WTC11 (cell line): ENCODE measurements around the gene CHST14. TPM values are rescaled to one million over a fixed set of nuclear protein-coding genes. Genes with fewer than 3 reads are reported as not detected.
A peak's percentile ranks its signal among the peaks of the same experiment; 100 is the strongest.

Experiments
- ATAC-seq: fragments of 200-7000 bp; cut with Tn5 transposase; 2 replicates; pipeline ENCODE4 v1.10.0; 2021; ENCODE audit warnings: mild to moderate bottlenecking, moderate library complexity
- CTCF ChIA-PET: fragments of 300-600 bp; sonication (Branson Sonifier 250); formaldehyde crosslinking; loops from one replicate; lab custom pipeline; 2021; ENCODE audit warnings: antibody characterized with exemption; lab: Charles Lee
- POLR2A ChIA-PET: fragments of 350-600 bp; sonication (Branson Sonifier 250); formaldehyde crosslinking; loops from one replicate; lab custom pipeline; 2021; ENCODE audit warnings: antibody characterized with exemption; lab: Charles Lee
- DNase-seq: peaks from one replicate; pipeline ENCODE4 v3.0.0; 2021; ENCODE audit warnings: low spot score
- H3K27ac Mint-ChIP-seq: 2 replicates; pipeline ENCODE4 v1.8.0; 2021; ENCODE audit warnings: mixed read lengths
- H3K27me3 Mint-ChIP-seq: 2 replicates; pipeline ENCODE4 v1.8.0; 2021; ENCODE audit warnings: low read depth, mild to moderate bottlenecking, moderate library complexity, mixed read lengths
- H3K36me3 Mint-ChIP-seq: 2 replicates; pipeline ENCODE4 v1.8.0; 2021; ENCODE audit warnings: mixed read lengths
- H3K4me1 Mint-ChIP-seq: 2 replicates; pipeline ENCODE4 v1.8.0; 2022; ENCODE audit warnings: mixed read lengths
- H3K4me3 Mint-ChIP-seq: 2 replicates; pipeline ENCODE4 v1.8.0; 2021; ENCODE audit warnings: mild to moderate bottlenecking, moderate library complexity, mixed read lengths
- H3K9me3 Mint-ChIP-seq: 2 replicates; pipeline ENCODE4 v1.8.0; 2021; ENCODE audit warnings: mixed read lengths
- ARID4B ChIP-seq: sonication (generic); formaldehyde crosslinking; IDR thresholded peaks from 2 replicates; pipeline ENCODE4 v1.8.0; 2023; ENCODE audit warnings: missing genetic modification reagents, mild to moderate bottlenecking, borderline replicate concordance
- E2F1 ChIP-seq: sonication (generic); formaldehyde crosslinking; IDR thresholded peaks from 2 replicates; pipeline ENCODE4 v1.8.0; 2022; ENCODE audit warnings: mild to moderate bottlenecking, missing genetic modification reagents
- ELF4 ChIP-seq: sonication (generic); formaldehyde crosslinking; IDR thresholded peaks from 2 replicates; pipeline ENCODE4 v1.8.1; 2022; ENCODE audit warnings: low read depth, mild to moderate bottlenecking, moderate library complexity, missing genetic modification reagents
- ESRRA ChIP-seq: sonication (generic); formaldehyde crosslinking; IDR thresholded peaks from 2 replicates; pipeline ENCODE4 v1.8.1; 2022; ENCODE audit warnings: mild to moderate bottlenecking, missing genetic modification reagents, borderline replicate concordance
- FOXP1 ChIP-seq: sonication (generic); formaldehyde crosslinking; IDR thresholded peaks from 2 replicates; pipeline ENCODE4 v1.8.0; 2022; ENCODE audit warnings: missing genetic modification reagents, mild to moderate bottlenecking, moderate library complexity, borderline replicate concordance
- JAZF1 ChIP-seq: fragments of 250-450 bp; sonication (Bioruptor Pico); IDR thresholded peaks from 2 replicates; pipeline ENCODE4 v1.9.0; 2021; ENCODE audit warnings: moderate library complexity, mild to moderate bottlenecking, inconsistent platforms
- MAX ChIP-seq: sonication (generic); formaldehyde crosslinking; IDR thresholded peaks from 2 replicates; pipeline ENCODE4 v1.8.0; 2022; ENCODE audit warnings: mild to moderate bottlenecking, missing genetic modification reagents
- MYBL2 ChIP-seq: sonication (generic); formaldehyde crosslinking; IDR thresholded peaks from 2 replicates; pipeline ENCODE4 v1.8.1; 2023; ENCODE audit warnings: mild to moderate bottlenecking, moderate library complexity, missing genetic modification reagents
- NFATC4 ChIP-seq: fragments of 250-450 bp; sonication (Bioruptor Pico); IDR thresholded peaks from 2 replicates; pipeline ENCODE4 v1.9.0; 2021; ENCODE audit warnings: mild to moderate bottlenecking
- NFE2L1 ChIP-seq: sonication (generic); formaldehyde crosslinking; IDR thresholded peaks from 2 replicates; pipeline ENCODE4 v1.8.1; 2023; ENCODE audit warnings: missing genetic modification reagents
- NR2C2 ChIP-seq: sonication (generic); formaldehyde crosslinking; IDR thresholded peaks from 2 replicates; pipeline ENCODE4 v1.8.0; 2022; ENCODE audit warnings: mild to moderate bottlenecking, missing genetic modification reagents
- NR3C1 ChIP-seq: sonication (generic); formaldehyde crosslinking; conservative IDR thresholded peaks from 2 replicates; pipeline ENCODE4 v1.8.1; 2023; ENCODE audit warnings: low read depth, mild to moderate bottlenecking, missing genetic modification reagents
- PRDM15 ChIP-seq: sonication (generic); formaldehyde crosslinking; IDR thresholded peaks from 2 replicates; pipeline ENCODE4 v1.8.0; 2022; ENCODE audit warnings: missing genetic modification reagents
- PRRX2 ChIP-seq: fragments of 250-450 bp; sonication (Bioruptor Pico); IDR thresholded peaks from 2 replicates; pipeline ENCODE4 v1.8.0; 2021; ENCODE audit warnings: mild to moderate bottlenecking
- RORB ChIP-seq: fragments of 250-450 bp; sonication (Bioruptor Pico); IDR thresholded peaks from 2 replicates; pipeline ENCODE4 v1.9.0; 2021; ENCODE audit warnings: mild to moderate bottlenecking
- SMAD4 ChIP-seq: sonication (generic); formaldehyde crosslinking; IDR thresholded peaks from 2 replicates; pipeline ENCODE4 v1.8.0; 2022; ENCODE audit warnings: mild to moderate bottlenecking, missing genetic modification reagents
- SOX15 ChIP-seq: fragments of 250-450 bp; sonication (Bioruptor Pico); IDR thresholded peaks from 2 replicates; pipeline ENCODE4 v1.9.0; 2021; ENCODE audit warnings: mild to moderate bottlenecking
- ZMAT4 ChIP-seq: fragments of 250-450 bp; sonication (Bioruptor Pico); IDR thresholded peaks from 2 replicates; pipeline ENCODE4 v1.9.0; 2021; ENCODE audit warnings: mild to moderate bottlenecking
- ZNF232 ChIP-seq: sonication (generic); formaldehyde crosslinking; IDR thresholded peaks from 2 replicates; pipeline ENCODE4 v1.8.0; 2022; ENCODE audit warnings: mild to moderate bottlenecking, missing genetic modification reagents
- ZNF263 ChIP-seq: sonication (generic); formaldehyde crosslinking; IDR thresholded peaks from 2 replicates; pipeline ENCODE4 v1.8.1; 2022; ENCODE audit warnings: low read depth, mild to moderate bottlenecking, moderate library complexity, missing genetic modification reagents
- ZNF425 ChIP-seq: fragments of 250-450 bp; sonication (Bioruptor Pico); conservative IDR thresholded peaks from 2 replicates; pipeline ENCODE4 v1.9.0; 2021; ENCODE audit warnings: mild to moderate bottlenecking
- total RNA-seq: library from RNA; stranded (reverse); gene quantifications from 3 replicates; pipeline ENCODE4 v1.2.3, GENCODE V29; 2021

CHST14 gene
- total RNA-seq, 1 experiment from 2014 or later = 21.3 TPM

GRCh38 chr15:40437752-40438687, 32.8 kb upstream of the CHST14 start:
- peak; percentile 42 for DNase-seq
- ChIA-PET POLR2A (interaction anchor here (1.5 kb wide), 1 partner anchor 32 kb away, joined by 7 read pairs; the partner anchor contains the start of gene IVD), CTCF (interaction anchor here (0.5 to 2.6 kb wide), 7 partner anchors 16 to 327 kb away, joined by 3 to 12 read pairs (median 4); partner anchors contain the start of gene RPUSD2)
- 0 out of 2 replicates have a peak, but pooled peaks cover 3% of the 10 kb centered on the region for H3K36me3 Mint-ChIP-seq
- H3K4me1 Mint-ChIP-seq = peaks cover 44% of the 10 kb centered on the region
- TF ChIP-seq PRDM15 (no peak), ZNF425 (CRISPR knock-in tag) (no peak), NFATC4 (CRISPR knock-in tag) (no peak), MAX (CRISPR knock-in tag) (peak; percentile 44; the same call in 1 of the 2 replicates), ELF4 (CRISPR knock-in tag) (no peak)
- peak overlapping the region; percentile 57 for H3K27ac Mint-ChIP-seq
- no peaks in the 10 kb centered on the region for H3K9me3 Mint-ChIP-seq
- ATAC-seq = no peak
- peak overlapping the region; percentile 90 for H3K4me3 Mint-ChIP-seq
- peaks cover 29% of the 10 kb centered on the region for H3K27me3 Mint-ChIP-seq

- CTCF ChIA-PET = interaction anchor here (0.5 to 2.6 kb wide), 4 partner anchors 17 to 280 kb away, joined by 3 to 12 read pairs (median 8); no protein-coding TSS in a partner anchor
- H3K9me3 Mint-ChIP-seq = no peaks in the 10 kb centered on the region
- no peak overlapping the region for H3K27ac Mint-ChIP-seq
- DNase-seq = no peak
- POLR2A ChIA-PET = interaction anchor here (1.4 kb wide), 1 partner anchor 31 kb away, joined by 8 read pairs; the partner anchor contains the start of gene CHST14
- H3K4me3 Mint-ChIP-seq = peak overlapping the region; percentile 90
- peaks cover 51% of the 10 kb centered on the region for H3K4me1 Mint-ChIP-seq
- H3K27me3 Mint-ChIP-seq = peaks cover 22% of the 10 kb centered on the region
- 0 out of 2 replicates have a peak, but pooled peaks cover 3% of the 10 kb centered on the region for H3K36me3 Mint-ChIP-seq
- ATAC-seq = no peak
- TF ChIP-seq ELF4 (CRISPR knock-in tag) (no peak), ZNF232 (CRISPR knock-in tag) (no peak), ESRRA (CRISPR knock-in tag) (no peak), E2F1 (no peak), RORB (CRISPR knock-in tag) (no peak), NR2C2 (CRISPR knock-in tag) (no peak), ZMAT4 (CRISPR knock-in tag) (no peak), SOX15 (CRISPR knock-in tag) (no peak), ZNF263 (CRISPR knock-in tag) (no peak), FOXP1 (CRISPR knock-in tag) (no peak), SMAD4 (CRISPR knock-in tag) (no peak), NR3C1 (no peak), MAX (CRISPR knock-in tag) (no peak), PRRX2 (CRISPR knock-in tag) (no peak), JAZF1 (CRISPR knock-in tag) (no peak), NFE2L1 (CRISPR knock-in tag) (no peak), MYBL2 (CRISPR knock-in tag) (no peak), ARID4B (CRISPR knock-in tag) (no peak)
These were observed 32.1 kb upstream of the CHST14 start for GRCh38 chr15:40438712-40439111.
